NT2/D1 (cell line): ENCODE measurements around the gene GRAMD1B.

ENCODE experiments used
- YY1 ChIP-seq: IDR thresholded peaks from 2 replicates; pipeline ENCODE4 v1.6.1; 2011; ENCODE audit not compliant: insufficient read length, insufficient read depth
- ZNF274 ChIP-seq: IDR thresholded peaks from 2 replicates; pipeline ENCODE4 v1.6.1; 2011; ENCODE audit warnings: mild to moderate bottlenecking, low read depth, low read length

DNA sequence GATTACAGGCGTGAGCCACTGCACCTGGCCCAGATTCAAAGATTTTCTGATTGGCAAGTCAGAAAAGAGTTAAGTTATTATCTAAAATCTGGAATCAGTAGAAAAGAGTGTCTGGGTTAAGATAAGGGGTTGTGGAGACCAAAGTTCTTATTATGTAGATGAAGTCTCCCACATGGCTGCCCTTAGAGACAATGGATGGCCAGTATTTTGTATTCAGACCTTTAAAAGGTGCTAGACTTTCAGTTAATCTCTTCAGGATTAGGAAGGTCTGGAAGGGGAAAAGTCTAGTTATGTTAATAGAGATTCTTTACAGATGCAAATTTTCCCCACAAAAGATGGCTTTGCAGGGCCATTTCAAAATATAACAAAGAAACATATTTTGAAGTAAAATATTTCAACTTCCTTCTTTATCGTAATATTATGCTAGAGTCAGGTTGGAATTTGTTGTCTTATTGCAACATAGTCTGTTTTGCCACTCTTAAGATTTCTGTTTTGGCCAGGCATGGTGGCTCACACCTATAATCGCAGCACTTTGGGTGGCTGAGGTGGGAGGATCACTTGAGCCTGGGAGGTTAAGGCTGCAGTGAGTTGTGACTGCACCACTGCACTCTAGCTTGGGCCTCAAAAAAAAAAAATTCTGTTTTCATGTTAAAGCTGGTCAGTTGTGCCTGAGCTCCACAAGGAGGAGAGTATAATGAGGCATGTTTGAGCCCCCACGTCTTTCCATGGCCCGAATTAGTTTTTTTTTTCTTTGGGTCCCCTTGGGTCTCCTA is 14.0 kb downstream of the GRAMD1B start:
- TF ChIP-seq YY1 (no peak), ZNF274 (no peak)
